GM18867 (cell line): Measurements from ENCODE around the gene VSIG10L2.
"Not testable (repeated sequence)": the region's sequence is repeated elsewhere in the genome, so short reads cannot be mapped to it uniquely, and the experiment has no call there.

Source experiments
- ATAC-seq: cut with Tn5 transposase; IDR thresholded peaks from one replicate; pipeline ENCODE4 v1.9.1; 2021; ENCODE audit warnings: mild to moderate bottlenecking, moderate library complexity; ENCODE audit not compliant: unreplicated experiment

Gene VSIG10L2

GRCh38 chr11:125945797-125946520, at the start of gene VSIG10L2:
TSS of gene VSIG10L2 (plus strand) at chr11:125946044. CDS start at chr11:125946056, 12 bp downstream.
- ATAC-seq = no peak

DNA sequence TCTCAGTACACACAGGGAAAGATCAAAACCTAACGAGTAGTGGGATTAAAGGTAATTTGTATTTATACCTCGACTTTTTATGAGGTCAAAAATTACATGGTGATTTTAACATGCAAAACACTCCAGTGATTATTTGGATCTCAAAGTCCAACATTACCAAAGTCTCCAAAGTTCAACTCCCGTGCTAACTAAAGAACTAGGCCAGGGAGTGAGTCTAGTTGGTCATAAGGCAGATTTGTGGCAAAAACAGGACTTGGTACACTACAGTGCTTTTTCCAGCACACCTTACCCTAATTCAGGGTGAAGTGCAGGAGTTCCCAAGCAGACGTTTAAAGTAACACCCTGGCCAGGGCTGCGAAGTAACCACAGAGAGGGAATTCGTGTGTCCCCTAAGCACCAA, 44.0 kb upstream of the VSIG10L2 start:
- ATAC-seq = no peak

DNA sequence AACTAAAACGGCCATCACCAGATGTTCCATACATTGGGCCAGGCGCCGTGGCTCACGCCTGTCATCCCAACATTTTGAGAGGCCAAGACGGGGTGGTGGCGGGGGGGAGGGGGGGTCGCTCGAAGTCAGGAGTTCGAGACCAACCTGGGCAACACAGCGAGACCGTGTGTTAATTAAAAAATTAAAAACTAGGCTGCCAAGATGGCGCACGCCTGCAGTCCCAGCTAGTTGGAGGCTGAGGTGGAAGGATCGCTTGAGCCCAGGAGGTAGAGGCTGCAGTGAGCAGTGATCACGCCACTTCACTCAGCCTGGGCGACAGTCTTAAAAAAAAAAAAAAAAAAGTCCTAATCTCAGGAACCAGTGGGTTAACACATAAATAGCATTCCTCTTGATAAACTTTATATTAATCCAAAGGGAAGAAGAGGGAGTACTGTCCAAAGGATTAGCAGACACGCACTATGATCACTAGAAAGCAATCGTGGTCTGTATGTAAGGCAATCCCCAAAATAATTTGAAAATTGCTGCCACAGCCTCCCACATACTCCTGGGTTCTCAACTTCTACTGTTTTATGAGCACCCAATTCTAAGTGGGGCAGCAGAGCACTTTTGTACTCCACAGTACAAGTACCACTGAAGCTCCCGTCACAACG, 43.4 kb upstream of the VSIG10L2 start:
- no peak for ATAC-seq

GRCh38 chr11:125902927-125903710, 42.7 kb upstream of the VSIG10L2 start, which contains the start of gene PUS3:
TSS of gene PUS3 (minus strand) at chr11:125903206. CDS start at chr11:125896284, 6,922 bp downstream.
- ATAC-seq = peak; percentile 97

- ATAC-seq = no peak
These were observed 41.9 kb upstream of the VSIG10L2 start, which contains the start of gene DDX25 for GRCh38 chr11:125903711-125904659. TSS of gene DDX25 (plus strand) at chr11:125904508. CDS start at chr11:125904518, 10 bp downstream.

- no peak for ATAC-seq
These were observed 41.2 kb upstream of the VSIG10L2 start for GRCh38 chr11:125904678-125905077.

DNA sequence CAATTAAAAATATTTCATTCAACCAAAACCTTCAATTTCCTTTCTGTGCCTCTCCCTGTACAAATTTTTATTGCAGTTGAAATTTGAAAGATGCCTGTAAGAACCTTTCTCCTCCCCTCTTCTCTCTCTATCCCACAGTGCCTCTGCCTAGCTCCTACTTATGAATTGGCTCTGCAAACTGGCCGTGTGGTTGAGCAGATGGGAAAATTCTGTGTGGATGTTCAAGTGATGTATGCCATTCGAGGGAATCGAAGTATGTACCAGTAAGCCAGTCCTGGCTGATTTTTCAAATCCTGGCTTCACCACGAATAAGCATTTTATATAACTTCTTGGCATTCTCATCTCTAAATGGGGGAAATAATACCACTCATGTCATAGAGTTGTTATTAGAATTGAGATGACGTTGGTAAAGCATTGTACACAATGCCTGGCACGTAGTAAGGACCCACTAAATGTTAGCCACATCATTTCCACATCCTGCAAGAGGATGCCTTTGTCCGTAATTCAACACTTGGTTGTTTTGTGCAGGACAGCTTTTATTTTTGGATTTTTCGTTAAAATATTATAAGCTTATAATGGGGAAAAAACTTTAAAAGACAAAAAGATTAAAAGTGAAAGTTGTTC, 35.5 kb upstream of the VSIG10L2 start:
- ATAC-seq = no peak

- not testable (repeated sequence) for ATAC-seq
These were observed 31.2 kb upstream of the VSIG10L2 start for GRCh38 chr11:125914601-125915000.

GRCh38 chr11:125916683-125917347, 29.0 kb upstream of the VSIG10L2 start:
- no peak for ATAC-seq

DNA sequence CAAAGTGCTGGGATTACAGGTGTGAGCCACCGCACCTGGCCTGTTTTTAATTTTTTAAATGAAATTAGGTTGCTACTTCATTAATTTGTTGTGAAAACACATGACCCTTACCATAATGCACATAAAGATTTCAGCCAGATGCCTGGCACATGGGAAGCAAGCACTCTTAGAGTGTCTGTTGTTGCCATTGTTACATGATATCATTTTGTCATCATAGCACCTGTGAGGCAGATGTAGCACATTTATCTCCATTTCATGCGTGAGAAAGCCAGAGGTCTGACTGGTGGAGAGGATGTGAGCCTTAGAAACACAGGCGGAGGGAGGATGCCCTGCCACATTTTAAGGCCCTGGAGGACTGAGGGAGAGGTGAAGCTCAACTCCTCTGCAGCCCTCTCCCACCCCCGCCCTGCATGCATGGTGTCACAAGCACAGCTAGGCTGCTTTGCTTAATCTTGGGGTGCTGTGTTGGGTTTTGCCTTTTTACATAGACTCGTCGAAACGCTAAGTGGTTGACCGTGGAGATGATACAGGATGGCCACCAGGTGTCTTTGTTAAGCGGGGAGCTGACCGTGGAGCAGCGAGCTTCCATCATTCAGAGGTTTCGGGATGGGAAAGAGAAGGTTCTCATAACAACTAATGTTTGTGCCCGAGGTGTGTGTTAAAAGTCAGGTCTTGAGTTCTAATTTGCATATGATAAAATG, 27.6 kb upstream of the VSIG10L2 start:
- no peak for ATAC-seq

DNA sequence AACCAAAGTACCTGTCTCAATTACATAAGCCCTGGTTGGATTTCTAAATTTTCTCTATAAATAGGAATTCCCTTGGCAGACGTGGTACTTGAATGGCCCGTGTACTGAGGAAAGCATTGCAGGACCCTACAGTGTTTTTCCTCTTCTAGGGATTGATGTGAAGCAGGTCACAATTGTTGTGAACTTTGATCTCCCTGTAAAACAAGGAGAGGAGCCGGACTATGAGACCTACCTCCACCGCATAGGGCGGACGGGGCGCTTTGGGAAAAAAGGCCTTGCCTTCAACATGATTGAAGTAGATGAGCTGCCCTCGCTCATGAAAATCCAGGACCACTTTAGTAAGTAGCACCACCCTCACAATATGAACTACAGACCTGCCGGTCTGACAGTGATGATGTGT, 24.8 kb upstream of the VSIG10L2 start:
- ATAC-seq = no peak

DNA sequence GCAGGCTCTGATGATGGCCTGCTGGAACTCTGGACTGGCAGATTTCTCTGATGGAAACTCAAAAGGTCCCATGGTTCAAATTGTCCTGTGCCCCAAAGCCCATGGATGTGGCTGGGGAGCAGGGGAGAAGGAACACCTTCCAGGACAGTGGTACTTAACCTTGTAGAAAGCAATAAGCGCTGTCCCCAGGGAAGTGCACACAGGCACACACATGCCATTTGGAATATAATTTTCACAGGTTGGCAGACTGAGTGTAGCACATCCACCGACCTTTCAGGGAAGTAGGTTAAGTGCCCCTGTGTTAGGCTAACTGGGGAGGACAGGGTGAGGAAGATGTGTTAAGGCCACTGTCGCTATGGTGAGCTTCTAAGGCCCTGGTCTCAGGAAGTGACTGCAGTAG, 23.7 kb upstream of the VSIG10L2 start:
- no peak for ATAC-seq

GRCh38 chr11:125923012-125923579, 22.7 kb upstream of the VSIG10L2 start:
- peak; percentile 69 for ATAC-seq

DNA sequence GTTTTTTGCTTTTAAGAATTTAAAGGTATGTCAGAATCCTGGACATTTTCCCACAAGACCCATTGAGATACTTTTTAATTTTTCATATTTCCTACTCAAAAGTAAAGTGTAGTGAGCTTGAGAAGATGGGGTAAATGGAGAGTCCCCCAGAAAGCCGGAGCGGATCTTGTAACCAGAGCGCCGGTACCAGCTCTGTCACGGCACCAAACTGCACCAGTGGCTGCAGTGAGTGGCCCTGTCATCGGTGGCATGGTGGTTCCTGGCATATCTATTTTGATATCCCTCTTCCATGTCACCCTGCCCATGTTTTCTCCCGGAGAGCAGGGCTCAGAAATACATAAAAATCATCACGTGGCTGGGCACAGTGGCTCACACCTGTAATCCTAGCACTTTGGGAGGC, 22.2 kb upstream of the VSIG10L2 start:
- no peak for ATAC-seq

DNA sequence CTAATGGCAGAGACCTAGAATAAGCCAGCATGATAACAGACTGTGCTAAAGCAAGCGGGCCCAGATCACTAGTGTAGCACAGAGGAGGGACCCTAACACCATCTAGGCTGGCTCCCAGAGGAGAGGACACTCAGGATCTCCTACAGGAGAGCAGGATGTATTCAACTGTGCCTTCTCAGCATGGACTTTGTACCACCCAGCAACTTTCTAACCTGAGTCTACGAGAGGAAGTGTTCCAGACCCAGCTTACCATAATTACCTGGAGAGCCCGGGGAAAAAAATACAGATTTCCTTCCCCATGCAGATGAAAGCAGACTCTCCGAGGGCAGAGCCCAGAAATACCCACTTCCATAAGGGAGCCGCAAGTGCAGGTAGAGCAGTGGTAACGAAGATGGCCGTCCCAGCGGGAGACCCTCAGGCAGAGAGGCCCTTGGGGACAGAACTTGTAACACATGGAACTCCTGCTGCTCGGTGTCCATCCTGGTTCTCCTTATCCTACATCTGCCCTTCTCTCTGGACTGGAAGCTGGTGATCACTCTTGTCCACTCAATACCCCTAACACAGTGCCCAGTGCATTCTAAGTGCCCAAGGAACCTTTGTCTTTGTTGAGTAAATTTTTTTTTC, 21.3 kb upstream of the VSIG10L2 start:
- ATAC-seq = no peak

GRCh38 chr11:125925247-125925740, 20.6 kb upstream of the VSIG10L2 start:
- no peak for ATAC-seq

GRCh38 chr11:125925804-125926203, 20.0 kb upstream of the VSIG10L2 start:
- no peak for ATAC-seq

DNA sequence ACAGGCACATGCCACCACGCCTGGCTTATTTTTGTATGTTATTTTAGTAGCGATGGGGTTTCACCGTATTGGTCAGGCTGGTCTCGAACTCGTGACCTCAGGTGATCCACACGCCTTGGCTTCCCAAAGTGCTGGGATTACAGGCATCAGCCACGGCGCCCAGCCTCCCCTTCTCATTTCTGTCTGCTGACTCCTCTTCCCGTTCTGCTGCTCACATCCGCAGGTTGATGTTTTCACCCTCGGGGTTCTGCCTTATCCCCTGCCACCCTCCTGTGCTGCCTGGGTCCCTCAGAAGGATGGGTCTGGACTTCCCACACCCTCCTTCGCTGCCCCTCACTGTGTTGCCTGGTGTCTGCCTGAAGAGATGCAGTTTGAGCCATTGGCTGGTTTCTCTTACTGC, 19.2 kb upstream of the VSIG10L2 start:
- no peak for ATAC-seq
